Lower leg skin (tissue), 4 donors: ENCODE data around the gene SORCS2. TPM values are rescaled to one million over a fixed set of nuclear protein-coding genes. Genes with fewer than 3 reads are reported as not detected.

Experiments
- DNase-seq, 2 donors: peaks; one replicate each; pipeline ENCODE4 v3.0.0-alpha.2; 2019; ENCODE audit warnings: low spot score in 2 of 2
- H3K4me3 ChIP-seq: fragments of 200-600 bp; sonication (generic); 2 replicates; pipeline ENCODE4 v1.5.1; 2017; ENCODE audit warnings: mild to moderate bottlenecking, low read depth; ENCODE audit not compliant: poor library complexity, severe bottlenecking
- CTCF ChIP-seq, 3 donors: fragments of 450-650 bp; IDR thresholded peaks; one replicate each; pipeline ENCODE4 v1.5.1; 2016; ENCODE audit warnings: antibody characterized with exemption in 3 of 3, mild to moderate bottlenecking in 3 of 3, moderate library complexity in 2 of 3
- POLR2A ChIP-seq, 2 donors: fragments of 450-650 bp; IDR thresholded peaks; one replicate each; pipeline ENCODE4 v1.6.1; 2016 to 2017; ENCODE audit warnings: antibody characterized with exemption in 2 of 2, mild to moderate bottlenecking in 1 of 2, moderate library complexity in 1 of 2
- WGBS, 2 donors: methylation state at CpG; one replicate each; pipeline ENCODE4 v1.1.5; 2018; 5-methylcytosine and 5-hydroxymethylcytosine counted together
- intact Hi-C: fragments of 100-400 bp; cut with DNase I; formaldehyde crosslinking; loops from one replicate; pipeline ENCODE4 v1.15.0; 2023; ENCODE audit warnings: low total_unique reads
- total RNA-seq, 4 donors: library from RNA; depleted of rRNA; stranded (reverse); fragments of >200 nt; gene quantifications; one replicate each; pipeline ENCODE4 v1.1.0, GENCODE V29; 2016

The SORCS2 gene
- total RNA-seq, 4 donors from 2014 or later: 1.1 to 6.4 (median 1.5) TPM

- 72 to 79% methylated on average over 18 of the region's 18 CpGs for WGBS, 2 donors
- no peak overlapping the region for H3K4me3 ChIP-seq
- intact Hi-C loops: no loop called here
- DNase-seq: peak in 1 of 2 donors; percentile 68
- TF ChIP-seq POLR2A (IDR thresholded peaks at IDR 0.05): no peak
- TF ChIP-seq CTCF (IDR thresholded peaks at IDR 0.05): no peak
Measured at GRCh38 chr4:7154351-7154981, 37.9 kb upstream of the SORCS2 start.

- 21 to 31% methylated on average over 19 of the region's 19 CpGs for WGBS, 2 donors
- TF ChIP-seq POLR2A (IDR thresholded peaks at IDR 0.05) (no peak), CTCF (IDR thresholded peaks at IDR 0.05) (no peak)
- H3K4me3 ChIP-seq: no peak overlapping the region
- intact Hi-C loops: no loop called here
- DNase-seq: peak in 1 of 2 donors; percentile 74
Measured at GRCh38 chr4:7155590-7156071, 36.7 kb upstream of the SORCS2 start.

GRCh38 chr4:7156328-7156727, 36.0 kb upstream of the SORCS2 start:
- DNase-seq: no peak
- no peak for TF ChIP-seq CTCF (IDR thresholded peaks at IDR 0.05)
- 55 to 62% methylated on average over 12 of the region's 12 CpGs for WGBS, 2 donors

DNA sequence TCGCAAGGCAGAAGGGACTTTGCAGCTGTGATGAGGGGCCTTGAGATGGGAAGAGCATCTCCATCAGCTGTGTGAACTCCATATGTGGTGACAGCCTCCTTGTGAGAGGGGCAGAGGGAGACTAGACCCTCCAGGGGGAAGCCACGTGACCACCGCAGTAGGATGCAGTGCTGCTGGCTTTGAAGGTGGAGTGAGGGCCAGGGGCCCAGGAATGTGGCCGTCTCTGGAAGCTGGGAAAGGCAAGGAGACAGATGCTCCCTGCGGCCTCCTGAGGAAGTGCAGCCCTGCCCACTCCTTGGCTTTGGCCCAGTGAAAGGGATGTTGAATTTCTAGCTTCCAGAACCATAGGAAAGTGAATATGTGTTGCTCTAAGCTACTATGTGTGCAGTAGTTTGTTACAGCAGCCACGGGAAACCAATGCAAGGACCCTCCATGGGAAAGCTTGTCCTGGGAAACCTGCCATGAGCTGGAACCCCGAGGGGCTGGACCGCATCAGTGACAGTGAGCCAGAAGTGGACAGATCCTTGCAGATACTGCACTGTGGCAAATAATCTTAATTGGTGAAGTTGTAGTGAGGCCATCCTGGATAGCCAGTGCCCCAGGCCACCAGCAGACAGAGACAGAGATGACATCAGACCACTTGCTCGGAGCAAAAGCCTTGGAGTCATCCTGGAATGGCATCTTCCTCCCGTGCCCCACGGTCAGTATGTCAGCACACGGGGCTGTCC, 35.4 kb upstream of the SORCS2 start:
- intact Hi-C loops: no loop called here
- WGBS, 2 donors: 56 to 61% methylated on average over 12 of the region's 12 CpGs
- no peak overlapping the region for H3K4me3 ChIP-seq
- peak in 1 of 2 donors; percentile 84 for DNase-seq
- no peak for TF ChIP-seq CTCF (IDR thresholded peaks at IDR 0.05)
- TF ChIP-seq POLR2A (IDR thresholded peaks at IDR 0.05): no peak

More at GRCh38 chr4:7156328-7156727, 36.0 kb upstream of the SORCS2 start:
- intact Hi-C loops: no loop called here
- no peak overlapping the region for H3K4me3 ChIP-seq

DNA sequence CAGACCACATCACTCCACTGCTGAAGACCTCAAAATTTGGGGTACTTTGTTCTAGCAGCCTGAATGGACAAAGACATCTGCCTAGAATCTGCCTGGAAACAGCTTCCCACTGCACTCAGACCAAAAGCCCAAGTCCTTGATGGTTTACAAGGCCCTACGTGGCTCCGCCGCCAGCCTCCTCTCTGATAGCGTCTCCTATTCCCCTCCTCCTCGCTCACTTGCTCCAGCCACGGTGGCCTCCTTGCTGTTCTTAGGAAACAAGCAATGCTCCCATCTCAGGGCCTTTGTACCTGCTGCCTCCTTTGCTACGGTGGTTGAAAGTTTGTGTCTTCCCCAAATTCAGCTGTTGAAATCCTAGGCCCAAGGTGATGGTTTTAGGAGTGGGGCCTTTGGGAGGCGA, 34.7 kb upstream of the SORCS2 start:
- intact Hi-C loops: no loop called here
- no peak for TF ChIP-seq POLR2A (IDR thresholded peaks at IDR 0.05)
- TF ChIP-seq CTCF (IDR thresholded peaks at IDR 0.05): no peak
- WGBS, 2 donors: 83 to 86% methylated on average over 8 of the region's 8 CpGs
- no peak overlapping the region for H3K4me3 ChIP-seq
- peak in 1 of 2 donors; percentile 46 for DNase-seq
